T-helper 2 cell treated with Interferon-gamma antibody and Interleukin-4, amounts not matched to agents 100 ng/mL and 5 ng/mL, for 36 hours (primary cell): Measurements from ENCODE around the gene ABHD6. TPM values are rescaled to one million over a fixed set of nuclear protein-coding genes. Genes with fewer than 3 reads are reported as not detected.
"Not testable (repeated sequence)": the region's sequence is repeated elsewhere in the genome, so short reads cannot be mapped to it uniquely, and the experiment has no call there.

Source experiments
- intact Hi-C: fragments of 100-400 bp; cut with micrococcal nuclease; formaldehyde crosslinking; loops from one replicate; pipeline ENCODE4 v1.15.1; 2023
- total RNA-seq: library from RNA; stranded (reverse); gene quantifications from 2 replicates; pipeline ENCODE4 v1.2.3, GENCODE V29; 2022

ABHD6 gene
- total RNA-seq, 1 donor from 2014 or later = 8.5 TPM

DNA sequence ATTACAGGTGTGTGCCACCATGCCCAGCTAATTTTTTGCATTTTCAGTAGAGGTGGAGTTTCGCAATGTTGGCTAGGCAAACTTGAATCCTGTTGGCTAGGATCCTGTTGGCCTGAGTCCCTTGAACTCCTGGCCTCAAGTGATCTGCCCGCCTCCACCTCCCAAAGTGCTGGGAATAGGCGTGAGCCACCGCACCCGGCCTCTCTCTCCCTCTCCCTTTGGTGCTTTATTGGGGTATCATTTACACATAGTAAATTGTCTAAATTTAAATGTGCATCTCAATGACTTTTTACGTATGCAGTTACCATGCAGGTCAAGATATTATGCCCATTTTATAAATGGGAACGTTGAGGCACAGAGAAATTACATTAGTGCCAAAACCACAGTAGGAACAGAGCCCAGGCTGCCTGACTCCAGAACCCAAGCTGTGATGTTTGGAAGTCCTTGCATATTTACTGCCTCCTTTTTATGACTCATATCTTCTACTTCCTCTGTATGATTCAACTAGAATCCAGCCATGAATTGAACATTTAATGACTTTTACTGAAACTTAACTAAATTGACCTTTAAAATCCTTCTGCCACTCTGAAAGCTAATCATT, 34.4 kb downstream of the ABHD6 start:
- intact Hi-C loops = no loop called here

GRCh38 chr3:58272891-58273290, 35.3 kb downstream of the ABHD6 start:
- intact Hi-C loops = no loop called here

GRCh38 chr3:58273362-58273761, 35.8 kb downstream of the ABHD6 start:
- intact Hi-C loops = not testable (repeated sequence)

DNA sequence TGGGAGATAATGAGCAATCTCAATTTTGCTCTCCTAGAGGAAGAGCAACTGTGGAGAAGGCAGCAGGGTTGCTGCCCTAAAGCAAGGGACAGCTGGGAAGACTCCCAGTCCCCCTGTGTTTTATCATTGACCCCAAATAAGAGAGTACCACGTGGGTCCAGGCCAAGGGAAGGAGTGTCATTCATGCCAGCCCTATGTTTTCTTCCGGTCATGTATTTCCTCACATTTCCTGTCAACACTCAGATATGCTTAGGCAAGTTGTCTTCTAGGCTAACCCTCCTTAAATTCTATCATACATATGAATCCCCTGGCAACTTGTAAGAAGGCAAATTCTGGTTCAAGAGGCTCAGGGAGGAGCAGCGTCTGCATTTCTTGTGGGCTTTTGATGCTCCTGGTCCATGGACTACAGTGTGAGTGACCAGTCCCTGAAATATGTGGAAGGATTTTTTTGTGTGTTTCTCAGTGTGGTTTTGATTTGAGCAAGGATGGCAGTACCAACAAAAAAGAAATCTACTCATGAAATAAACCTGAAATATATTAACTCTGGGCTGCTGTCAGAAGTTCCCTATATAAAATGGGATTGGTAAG, 36.5 kb downstream of the ABHD6 start:
- intact Hi-C loops = no loop called here

DNA sequence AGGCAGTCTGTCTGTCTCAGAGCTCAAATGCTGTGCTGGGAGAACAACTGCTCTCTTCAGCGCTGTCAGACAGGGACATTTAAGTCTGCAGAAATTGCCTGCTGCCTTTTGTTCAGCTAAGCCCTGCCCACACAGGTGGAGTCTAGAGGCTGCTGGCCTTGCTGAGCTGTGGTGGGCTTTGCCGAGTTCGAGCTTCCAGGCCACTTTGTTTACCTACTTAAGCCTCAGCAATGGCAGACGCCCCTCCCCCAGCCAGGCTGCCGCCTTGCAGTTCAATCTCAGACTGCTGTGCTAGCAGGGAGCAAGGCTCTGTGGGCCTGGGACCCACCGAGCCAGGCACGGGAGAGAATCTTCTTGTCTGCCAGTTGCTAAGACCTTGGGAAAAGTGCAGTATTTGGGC, 43.5 kb downstream of the ABHD6 start:
- intact Hi-C loops = no loop called here

- intact Hi-C loops = no loop called here
Observed at GRCh38 chr3:58285334-58285733, 47.7 kb downstream of the ABHD6 start.

DNA sequence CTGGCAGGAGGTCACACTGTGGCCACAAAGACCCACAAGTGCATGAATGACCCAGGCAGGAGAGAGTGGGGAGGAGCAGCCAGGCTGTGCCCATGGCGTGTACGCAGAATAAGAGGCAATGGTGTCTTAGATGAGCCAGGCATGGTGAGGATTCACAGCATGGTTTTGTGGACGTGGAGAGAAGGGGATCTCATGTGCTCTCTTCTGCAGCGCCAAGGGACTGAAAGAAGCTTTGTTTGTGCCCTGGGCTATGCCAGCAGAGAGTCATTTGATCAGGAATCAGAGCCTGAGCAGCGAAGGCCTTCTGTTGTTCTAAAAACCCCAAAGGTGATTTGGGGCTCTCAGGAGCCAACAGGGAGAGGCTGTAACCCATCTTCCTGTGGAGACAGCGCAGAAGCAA, 49.8 kb downstream of the ABHD6 start:
- intact Hi-C loops = no loop called here

DNA sequence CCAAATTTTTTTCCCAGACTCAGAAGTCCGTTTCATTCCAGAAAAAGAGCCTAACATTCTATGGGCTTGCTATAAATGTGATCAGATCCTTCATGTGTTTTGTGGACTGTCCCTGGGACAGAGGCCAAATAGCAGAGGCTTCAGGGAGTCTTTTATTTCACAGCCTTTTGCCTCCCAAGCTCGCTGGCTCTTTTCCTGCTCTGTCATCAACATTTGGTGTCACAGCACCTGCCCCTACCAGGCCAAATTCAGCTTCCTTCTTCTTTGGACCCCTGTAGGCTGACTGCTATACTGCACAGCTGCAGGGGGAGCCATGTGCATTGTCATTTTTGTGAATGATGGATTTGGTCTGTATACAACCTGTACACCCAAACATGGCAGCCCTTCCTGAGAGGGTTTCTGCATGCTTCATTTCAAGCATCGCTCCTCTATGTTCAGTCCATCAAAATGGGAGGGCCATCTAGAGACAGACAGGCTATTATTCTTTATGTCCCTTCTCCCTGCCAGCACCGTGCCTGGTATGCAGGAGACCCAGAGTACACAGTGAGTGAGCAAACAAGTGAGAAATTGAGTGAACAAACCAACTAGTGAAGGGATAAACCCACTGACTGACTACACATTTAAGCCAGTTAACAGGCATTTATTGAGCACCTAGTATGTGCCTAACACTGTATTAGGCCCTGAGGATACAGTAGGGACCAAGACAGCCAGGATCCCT, 50.6 kb downstream of the ABHD6 start:
- intact Hi-C loops = no loop called here

GRCh38 chr3:58288964-58289613, 51.5 kb downstream of the ABHD6 start:
- intact Hi-C loops = not testable (repeated sequence)

DNA sequence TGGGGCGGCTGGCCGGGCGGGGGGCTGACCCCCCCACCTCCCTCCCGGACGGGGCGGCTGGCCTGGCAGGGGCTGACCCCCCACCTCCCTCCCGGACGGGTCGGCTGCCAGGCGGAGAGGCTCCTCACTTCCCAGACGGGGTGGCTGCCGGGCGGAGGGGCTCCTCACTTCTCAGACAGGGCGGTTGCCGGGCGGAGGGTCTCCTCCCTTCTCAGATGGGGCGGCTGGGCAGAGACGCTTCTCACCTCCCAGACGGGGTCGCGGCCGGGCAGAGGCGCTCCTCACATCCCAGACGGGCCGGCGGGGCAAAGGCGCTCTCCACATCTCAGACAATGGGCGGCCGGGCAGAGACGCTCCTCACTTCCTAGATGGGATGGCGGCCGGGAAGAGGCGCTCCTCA, 52.9 kb downstream of the ABHD6 start:
- intact Hi-C loops = not testable (repeated sequence)

GRCh38 chr3:58291671-58292338, 54.2 kb downstream of the ABHD6 start:
- intact Hi-C loops = no loop called here

DNA sequence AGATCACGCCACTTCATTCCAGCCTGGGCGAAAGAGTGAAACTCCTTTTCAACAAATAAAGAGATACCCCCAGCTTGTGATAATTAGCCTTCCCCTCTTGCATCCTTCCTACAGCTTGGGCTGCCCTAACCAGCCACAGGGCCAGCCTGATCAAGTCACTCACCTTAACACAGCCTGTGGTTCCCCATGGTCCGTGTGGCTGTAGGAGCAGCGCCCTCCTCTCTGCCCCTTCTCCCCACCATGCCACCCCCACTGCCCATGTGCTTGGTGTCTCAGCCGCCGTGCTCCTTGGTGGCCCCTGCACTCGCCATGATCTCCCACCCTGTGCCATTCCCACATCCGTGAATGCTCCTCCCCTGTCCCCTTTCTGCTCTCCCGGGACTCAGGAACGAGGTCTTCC, 55.3 kb downstream of the ABHD6 start:
- intact Hi-C loops = no loop called here

DNA sequence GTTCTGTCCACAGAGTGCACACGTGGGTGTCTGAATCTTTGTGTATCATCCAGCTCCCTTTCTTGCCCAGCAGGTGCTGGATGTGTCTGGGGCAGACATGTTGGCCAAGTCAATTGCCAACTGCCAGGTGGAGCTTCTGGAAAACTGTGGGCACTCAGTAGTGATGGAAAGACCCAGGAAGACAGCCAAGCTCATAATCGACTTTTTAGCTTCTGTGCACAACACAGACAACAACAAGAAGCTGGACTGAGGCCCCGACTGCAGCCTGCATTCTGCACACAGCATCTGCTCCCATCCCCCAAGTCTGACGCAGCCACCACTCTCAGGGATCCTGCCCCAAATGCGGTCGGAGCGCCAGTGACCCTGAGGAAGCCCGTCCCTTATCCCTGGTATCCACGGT, 55.9 kb downstream of the ABHD6 start:
- intact Hi-C loops = no loop called here

DNA sequence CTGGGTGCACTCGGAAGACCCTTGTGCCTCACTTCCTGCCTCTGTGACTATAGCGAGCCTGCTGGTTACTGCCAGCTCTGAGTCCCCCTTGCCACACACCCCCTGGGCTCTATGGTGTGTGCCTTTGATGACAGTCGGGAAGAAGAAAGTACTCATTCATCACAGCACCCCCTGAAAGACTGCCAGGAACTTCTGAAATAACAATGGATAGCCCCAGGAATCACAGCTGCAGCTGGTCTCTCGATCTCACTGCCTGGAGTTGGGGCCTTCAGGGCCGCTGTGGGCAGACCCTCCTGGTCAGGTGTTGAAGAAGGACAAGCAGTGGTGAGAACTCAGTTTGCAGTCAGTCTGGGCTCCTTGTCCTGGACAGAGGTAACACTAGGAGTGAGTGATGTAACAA, 58.7 kb downstream of the ABHD6 start:
- intact Hi-C loops = no loop called here

DNA sequence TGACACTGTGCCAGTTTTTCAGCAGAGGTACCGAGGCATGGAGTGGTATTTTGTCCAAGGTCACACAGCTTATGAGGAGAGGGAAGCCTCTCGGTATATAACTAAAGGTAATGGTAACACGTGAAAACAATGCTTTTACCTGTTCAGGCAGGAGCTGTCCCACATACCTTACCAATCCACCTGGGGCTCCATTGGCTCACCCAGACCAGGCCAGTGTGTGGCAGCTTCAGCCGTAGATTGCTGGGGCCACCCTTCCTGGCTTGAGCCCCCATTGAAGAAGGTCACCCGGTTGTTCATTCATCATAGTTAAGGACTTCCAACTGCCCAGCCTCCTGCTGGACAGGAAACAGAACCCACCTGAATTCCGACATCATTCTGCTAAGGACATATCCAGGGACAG, 59.3 kb downstream of the ABHD6 start:
- intact Hi-C loops = no loop called here

DNA sequence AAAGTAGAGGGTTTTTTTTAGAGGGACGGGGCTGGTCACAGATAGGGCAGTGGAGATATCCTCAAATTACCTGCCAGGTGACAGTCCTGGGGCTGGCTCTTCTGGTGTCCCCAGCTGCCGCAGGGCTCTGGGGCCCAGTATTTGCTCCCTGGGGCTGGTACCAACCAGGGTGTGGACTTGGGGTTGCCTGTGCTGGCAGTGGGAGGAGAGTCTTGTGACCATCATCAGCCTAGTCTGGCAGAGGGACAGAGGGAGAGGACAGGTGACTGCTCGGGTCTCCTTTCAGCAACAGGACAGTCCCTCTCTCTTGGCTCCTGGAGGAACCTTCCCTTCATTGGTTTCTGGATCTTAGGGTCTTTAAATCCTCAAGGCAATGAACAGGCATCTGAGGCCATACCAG, 60.6 kb downstream of the ABHD6 start:
- intact Hi-C loops = no loop called here

GRCh38 chr3:58299075-58299474, 61.5 kb downstream of the ABHD6 start:
- intact Hi-C loops = no loop called here

DNA sequence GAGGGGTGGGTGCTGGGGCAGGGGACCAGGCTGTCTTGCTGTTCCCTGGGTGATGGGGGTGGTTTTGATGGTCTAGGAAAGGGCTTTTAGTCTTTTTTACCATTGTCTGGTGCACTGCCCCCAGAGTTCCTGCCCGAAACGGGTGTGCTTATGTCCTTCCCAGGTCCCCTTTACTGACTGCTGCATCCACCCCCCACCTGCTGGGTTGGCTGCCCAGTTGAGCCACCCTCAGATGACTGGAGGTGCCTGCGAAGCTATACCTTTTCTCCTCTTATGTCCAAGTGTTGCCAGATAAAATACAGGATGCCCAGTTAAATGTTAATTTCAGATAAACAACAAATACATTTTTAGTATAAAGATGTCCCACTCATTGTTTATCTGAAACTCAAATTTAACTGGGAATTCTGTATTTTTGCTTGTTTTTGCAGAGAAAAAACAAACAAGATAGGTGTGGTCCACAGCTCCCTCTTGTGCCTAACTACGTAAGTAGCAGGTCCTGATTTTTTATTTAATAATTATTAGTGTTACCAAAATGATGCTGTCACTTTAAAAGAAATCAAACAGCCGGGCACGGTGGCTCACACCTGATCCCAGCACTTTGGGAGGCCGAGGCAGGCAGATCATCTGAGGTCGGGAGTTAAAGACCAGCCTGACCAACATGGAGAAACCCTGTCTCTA, 62.4 kb downstream of the ABHD6 start:
- intact Hi-C loops = loop anchor here (1.0 kb wide), 1 partner anchor 113 kb away; no protein-coding TSS in a partner anchor

- intact Hi-C loops = loop anchor here (1.0 to 5.0 kb wide), 12 partner anchors 26 to 746 kb away; partner anchors contain the start of genes ABHD6, ARF4, CFAP20DC and FLNB
Observed at GRCh38 chr3:58305882-58306711, 68.5 kb downstream of the ABHD6 start, which contains the start of the genes HTD2 and RPP14. Gene HTD2 (plus strand): TSS chr3:58306520. CDS start chr3:58317614, 11,094 bp downstream. Gene RPP14 (plus strand): TSS chr3:58306245. CDS start chr3:58310330, 4,085 bp downstream.
